H9 (cell line): ENCODE measurements around the gene TEKT5. TPM values are rescaled to one million over a fixed set of nuclear protein-coding genes. Genes with fewer than 3 reads are reported as not detected.

ENCODE experiments used
- DNase-seq: peaks from one replicate; pipeline ENCODE4 v3.0.0-alpha.2; 2017
- H2AFZ ChIP-seq: one replicate; pipeline ENCODE4 v1.6.1; 2013; ENCODE audit warnings: mild to moderate bottlenecking, low read length, control low read depth, moderate library complexity
- H2AK5ac ChIP-seq: 2 replicates; pipeline ENCODE4 v1.6.1; 2013; ENCODE audit warnings: low read length, control low read depth, mixed read lengths; ENCODE audit not compliant: insufficient read length
- H2BK120ac ChIP-seq: one replicate; pipeline ENCODE4 v1.6.1; 2013; ENCODE audit warnings: low read depth, mild to moderate bottlenecking, low read length, control low read depth, inconsistent platforms; ENCODE audit not compliant: poor library complexity, severe bottlenecking
- H2BK12ac ChIP-seq: 2 replicates; pipeline ENCODE4 v1.6.1; 2013; ENCODE audit warnings: low read length, control low read depth, mixed read lengths, low read depth; ENCODE audit not compliant: insufficient read length
- H2BK15ac ChIP-seq: 2 replicates; pipeline ENCODE4 v1.6.1; 2013; ENCODE audit warnings: low read depth, low read length, control low read depth
- H2BK20ac ChIP-seq: one replicate; pipeline ENCODE4 v1.6.1; 2013; ENCODE audit warnings: low read depth, mild to moderate bottlenecking, low read length, control low read depth, inconsistent platforms; ENCODE audit not compliant: poor library complexity, severe bottlenecking
- H2BK5ac ChIP-seq: 2 replicates; pipeline ENCODE4 v1.6.1; 2013; ENCODE audit warnings: low read length, control low read depth, mixed read lengths; ENCODE audit not compliant: insufficient read length
- H3K14ac ChIP-seq: 2 replicates; pipeline ENCODE4 v1.6.1; 2013; ENCODE audit warnings: low read length, control low read depth; ENCODE audit not compliant: insufficient read depth
- H3K18ac ChIP-seq: 2 replicates; pipeline ENCODE4 v1.6.1; 2013; ENCODE audit warnings: low read depth, mild to moderate bottlenecking, mixed read lengths, low read length, control low read depth; ENCODE audit not compliant: insufficient read length
- H3K23ac ChIP-seq: 2 replicates; pipeline ENCODE4 v1.6.1; 2013; ENCODE audit warnings: low read length, control low read depth, mixed read lengths, low read depth; ENCODE audit not compliant: insufficient read length
- H3K23me2 ChIP-seq: 2 replicates; pipeline ENCODE4 v1.6.1; 2013; ENCODE audit warnings: low read depth, mild to moderate bottlenecking, mixed read lengths, low read length, control low read depth; ENCODE audit not compliant: insufficient read length, poor library complexity, severe bottlenecking
- H3K27ac ChIP-seq: 2 replicates; pipeline ENCODE4 v1.5.1; 2013; ENCODE audit warnings: low read length, control low read depth, mixed read lengths, low read depth; ENCODE audit not compliant: insufficient read length
- H3K27me3 ChIP-seq: 2 replicates; pipeline ENCODE4 v1.6.1; 2013; ENCODE audit warnings: low read length, control low read depth, inconsistent platforms; ENCODE audit not compliant: insufficient read depth
- H3K4ac ChIP-seq: 2 replicates; pipeline ENCODE4 v1.6.1; 2013; ENCODE audit warnings: low read depth, mild to moderate bottlenecking, control low read depth, inconsistent platforms, low read length, moderate library complexity
- H3K4me1 ChIP-seq: 2 replicates; pipeline ENCODE4 v1.6.1; 2013; ENCODE audit warnings: low read length, control low read depth, inconsistent platforms; ENCODE audit not compliant: insufficient read depth
- H3K4me2 ChIP-seq: 2 replicates; pipeline ENCODE4 v1.6.1; 2013; ENCODE audit warnings: low read length, control low read depth, mixed read lengths; ENCODE audit not compliant: insufficient read length, insufficient read depth
- H3K56ac ChIP-seq: 2 replicates; pipeline ENCODE4 v1.6.1; 2013; ENCODE audit warnings: low read depth, mild to moderate bottlenecking, mixed read lengths, low read length, control low read depth; ENCODE audit not compliant: insufficient read length
- H3K79me1 ChIP-seq: 2 replicates; pipeline ENCODE4 v1.6.1; 2013; ENCODE audit warnings: low read depth, mild to moderate bottlenecking, moderate library complexity, low read length, control low read depth, inconsistent platforms; ENCODE audit not compliant: insufficient read depth, poor library complexity, severe bottlenecking
- H3K79me2 ChIP-seq: 2 replicates; pipeline ENCODE4 v1.6.1; 2013; ENCODE audit warnings: low read length, control low read depth, inconsistent platforms; ENCODE audit not compliant: insufficient read depth
- H3K9ac ChIP-seq: 2 replicates; pipeline ENCODE4 v1.6.1; 2013; ENCODE audit warnings: low read length, control low read depth, mixed read lengths; ENCODE audit not compliant: insufficient read length; ENCODE audit errors: extremely low read depth
- H3K9me3 ChIP-seq: one replicate; pipeline ENCODE4 v1.6.1; 2013; ENCODE audit warnings: low read depth, low read length, inconsistent platforms; ENCODE audit not compliant: control insufficient read depth
- H3T11ph ChIP-seq: one replicate; pipeline ENCODE4 v1.6.1; 2013; ENCODE audit warnings: mild to moderate bottlenecking, low read length, control low read depth, inconsistent platforms
- H4K20me1 ChIP-seq: one replicate; pipeline ENCODE4 v1.6.1; 2013; ENCODE audit not compliant: control insufficient read depth, insufficient read length, insufficient read depth
- H4K5ac ChIP-seq: 2 replicates; pipeline ENCODE4 v1.6.1; 2013; ENCODE audit warnings: low read depth, mild to moderate bottlenecking, mixed read lengths, low read length, control low read depth; ENCODE audit not compliant: insufficient read length
- H4K8ac ChIP-seq: replicated peaks from 2 replicates; pipeline ENCODE4 v1.6.1; 2013; ENCODE audit warnings: low read length, control low read depth, mixed read lengths, low read depth; ENCODE audit not compliant: insufficient read length
- H4K91ac ChIP-seq: 2 replicates; pipeline ENCODE4 v1.6.1; 2013; ENCODE audit warnings: low read depth, mild to moderate bottlenecking, moderate library complexity, mixed read lengths, low read length, control low read depth; ENCODE audit not compliant: insufficient read length
- H3K27ac Mint-ChIP-seq, 3 experiments: 2 replicates in 2 of 3; 3 replicates in 1 of 3; pipeline ENCODE4 v1.8.0; 2020 to 2021; ENCODE audit warnings: mixed read lengths in 3 of 3, mild to moderate bottlenecking in 1 of 3, moderate library complexity in 1 of 3
- H3K27me3 Mint-ChIP-seq: 2 replicates; pipeline ENCODE4 v1.8.0; 2021; ENCODE audit warnings: low read depth, mild to moderate bottlenecking, moderate library complexity, mixed read lengths
- H3K36me3 Mint-ChIP-seq, 3 experiments: 2 replicates in 2 of 3; 3 replicates in 1 of 3; pipeline ENCODE4 v1.8.0; 2020 to 2021; ENCODE audit warnings: low read depth in 3 of 3, mixed read lengths in 3 of 3; ENCODE audit not compliant: insufficient read depth in 1 of 3
- H3K4me1 Mint-ChIP-seq, 2 experiments: 2 replicates each; pipeline ENCODE4 v1.8.0; 2020; ENCODE audit warnings: mixed read lengths in 2 of 2
- H3K4me3 Mint-ChIP-seq, 2 experiments: 2 replicates in 1 of 2; 3 replicates in 1 of 2; pipeline ENCODE4 v1.8.0; 2020 to 2021; ENCODE audit warnings: mild to moderate bottlenecking in 2 of 2, mixed read lengths in 2 of 2, moderate library complexity in 1 of 2
- H3K9me3 Mint-ChIP-seq, 2 experiments: 2 replicates in 1 of 2; 3 replicates in 1 of 2; pipeline ENCODE4 v1.8.0; 2020; ENCODE audit warnings: mild to moderate bottlenecking in 2 of 2, mixed read lengths in 2 of 2, moderate library complexity in 1 of 2
- CTCF ChIP-seq: fragments of 200-600 bp; sonication (generic); conservative IDR thresholded peaks from 3 replicates; pipeline ENCODE4 v1.8.0; 2021; ENCODE audit warnings: antibody characterized with exemption, mild to moderate bottlenecking
- WGBS: extraction: QIAGEN DNeasy Blood & Tissue Kit; methylation state at CpG from one replicate; pipeline ENCODE4 v1.1.7; 2013; ENCODE audit warnings: missing lambda C conversion rate, low lambda C conversion rate, mixed read lengths; ENCODE audit not compliant: insufficient read length; ENCODE audit errors: extremely low coverage; 5-methylcytosine and 5-hydroxymethylcytosine counted together
- total RNA-seq: library from RNA; stranded (reverse); gene quantifications from 2 replicates; pipeline ENCODE4 v1.2.1, GENCODE V29; 2021

TEKT5 gene
- total RNA-seq, 1 experiment from 2014 or later: 0.31 TPM

GRCh38 chr16:10617662-10618420 lies 76.9 kb downstream of the TEKT5 start:
- no CpG with 5 or more reads among the region's 12 CpGs for whole genome bisulfite sequencing
- H2BK5ac ChIP-seq: no peak overlapping the region
- H3K4me2 ChIP-seq: no peak overlapping the region
- H3K9me3 ChIP-seq: no peaks in the 10 kb centered on the region
- H2AK5ac ChIP-seq: no peak overlapping the region
- H3K18ac ChIP-seq: no peak overlapping the region
- no peak overlapping the region for H2AFZ ChIP-seq
- no peak overlapping the region for H4K8ac ChIP-seq
- H3K9ac ChIP-seq: no peak overlapping the region
- no peak overlapping the region for H2BK12ac ChIP-seq
- Mint-ChIP-seq H3K27me3 (no peaks in the 10 kb centered on the region; the same call in 1 of the 2 replicates), H3K4me3 (peak overlapping the region in 1 of 2 experiments; percentile 64; a peak in 2 of 5 replicates), H3K9me3 (no peaks in the 10 kb centered on the region), H3K4me1 (peaks cover 33 to 44% of the 10 kb centered on the region in 2 experiments), H3K27ac (peak overlapping the region in 1 of 3 experiments; percentile 5; a peak in 2 of 7 replicates), H3K36me3 (no peaks in the 10 kb centered on the region)
- no peak overlapping the region for H3K4ac ChIP-seq
- H2BK120ac ChIP-seq: no peak overlapping the region
- no peak overlapping the region for H3T11ph ChIP-seq
- H3K4me1 ChIP-seq: peaks cover 10% of the 10 kb centered on the region; the same call in 1 of the 2 replicates
- H3K27ac ChIP-seq: no peak overlapping the region
- TF ChIP-seq CTCF: no peak
- H2BK20ac ChIP-seq: no peak overlapping the region
- no peaks in the 10 kb centered on the region for H4K20me1 ChIP-seq
- no peak overlapping the region for H3K56ac ChIP-seq
- H3K23ac ChIP-seq: no peak overlapping the region
- no peak overlapping the region for H3K14ac ChIP-seq
- H3K79me2 ChIP-seq: no peaks in the 10 kb centered on the region
- no peaks in the 10 kb centered on the region for H3K79me1 ChIP-seq
- peaks cover 4% of the 10 kb centered on the region for H3K23me2 ChIP-seq
- H4K5ac ChIP-seq: no peak overlapping the region
- DNase-seq: no peak
- no peak overlapping the region for H4K91ac ChIP-seq
- no peaks in the 10 kb centered on the region for H3K27me3 ChIP-seq
- no peak overlapping the region for H2BK15ac ChIP-seq
